NCI-H510A (cell line): ENCODE data around the gene NGFR.

Source experiments
- DNase-seq: peaks from one replicate; lab custom pipeline; 2025; lab: John Stamatoyannopoulos, UW

NGFR gene

GRCh38 chr17:49515196-49515770, 20.2 kb downstream of the NGFR start:
- no peak for DNase-seq

GRCh38 chr17:49516180-49516579, 21.1 kb downstream of the NGFR start:
- no peak for DNase-seq

- no peak for DNase-seq
Observed at GRCh38 chr17:49518346-49519078, 23.4 kb downstream of the NGFR start.

- DNase-seq = no peak
Observed at GRCh38 chr17:49519781-49520180, 24.7 kb downstream of the NGFR start.

- DNase-seq = no peak
Observed at GRCh38 chr17:49520386-49521087, 25.4 kb downstream of the NGFR start.

GRCh38 chr17:49521088-49521450, 26.0 kb downstream of the NGFR start:
- DNase-seq = no peak

- DNase-seq = no peak
Observed at GRCh38 chr17:49521471-49522356, 26.6 kb downstream of the NGFR start.

GRCh38 chr17:49522357-49522890, 27.3 kb downstream of the NGFR start:
- no peak for DNase-seq

GRCh38 chr17:49523196-49523595, 28.1 kb downstream of the NGFR start:
- no peak for DNase-seq

- no peak for DNase-seq
Observed at GRCh38 chr17:49523706-49524472, 28.8 kb downstream of the NGFR start.

GRCh38 chr17:49524473-49525359, 29.6 kb downstream of the NGFR start:
- DNase-seq = no peak

- no peak for DNase-seq
Observed at GRCh38 chr17:49525831-49526741, 31.0 kb downstream of the NGFR start.

- no peak for DNase-seq
Observed at GRCh38 chr17:49527927-49528651, 33.0 kb downstream of the NGFR start.

GRCh38 chr17:49528966-49529365, 33.9 kb downstream of the NGFR start:
- DNase-seq = no peak

GRCh38 chr17:49530118-49530517, 35.0 kb downstream of the NGFR start:
- DNase-seq = no peak

- DNase-seq = no peak
Observed at GRCh38 chr17:49543860-49544259, 48.8 kb downstream of the NGFR start.

- DNase-seq = no peak
Observed at GRCh38 chr17:49545007-49545660, 50.0 kb downstream of the NGFR start.
